B cell (primary cell): ENCODE data around the gene TMEM164.

ENCODE experiments used
- EZH2 ChIP-seq: IDR thresholded peaks from 2 replicates; pipeline ENCODE4 v1.6.1; 2012; ENCODE audit warnings: borderline replicate concordance, low read depth, mild to moderate bottlenecking, moderate library complexity, low read length; ENCODE audit not compliant: insufficient read depth, poor library complexity, severe bottlenecking
- TF ChIP-seq, protein P1 (sequence below): fragments of 200-600 bp; IDR thresholded peaks from one replicate; pipeline ENCODE4 v1.8.0; 2022; ENCODE audit warnings: antibody characterized with exemption, mild to moderate bottlenecking

DNA sequence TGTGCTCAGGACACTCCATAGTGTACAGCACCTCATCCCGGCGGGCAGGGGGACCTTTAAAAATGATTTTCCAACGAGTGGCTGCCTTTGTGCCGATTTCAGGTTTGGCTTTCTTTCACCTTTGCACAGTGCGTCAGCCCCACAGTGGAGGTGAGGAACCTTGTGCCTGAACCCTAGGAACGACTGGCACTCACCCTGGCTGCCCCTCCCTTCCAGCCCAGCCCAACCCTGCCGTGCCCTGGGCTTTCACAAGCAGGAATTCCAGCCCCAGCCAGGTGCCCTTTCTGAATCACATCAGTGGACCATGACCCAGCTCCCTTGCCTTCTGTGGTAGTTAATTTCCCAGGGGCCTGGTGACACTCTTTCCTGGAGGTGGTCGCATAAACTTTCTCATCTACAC is 1.3 kb downstream of the TMEM164 start:
- no peak for TF ChIP-seq EZH2
- TF ChIP-seq, protein P1, sequence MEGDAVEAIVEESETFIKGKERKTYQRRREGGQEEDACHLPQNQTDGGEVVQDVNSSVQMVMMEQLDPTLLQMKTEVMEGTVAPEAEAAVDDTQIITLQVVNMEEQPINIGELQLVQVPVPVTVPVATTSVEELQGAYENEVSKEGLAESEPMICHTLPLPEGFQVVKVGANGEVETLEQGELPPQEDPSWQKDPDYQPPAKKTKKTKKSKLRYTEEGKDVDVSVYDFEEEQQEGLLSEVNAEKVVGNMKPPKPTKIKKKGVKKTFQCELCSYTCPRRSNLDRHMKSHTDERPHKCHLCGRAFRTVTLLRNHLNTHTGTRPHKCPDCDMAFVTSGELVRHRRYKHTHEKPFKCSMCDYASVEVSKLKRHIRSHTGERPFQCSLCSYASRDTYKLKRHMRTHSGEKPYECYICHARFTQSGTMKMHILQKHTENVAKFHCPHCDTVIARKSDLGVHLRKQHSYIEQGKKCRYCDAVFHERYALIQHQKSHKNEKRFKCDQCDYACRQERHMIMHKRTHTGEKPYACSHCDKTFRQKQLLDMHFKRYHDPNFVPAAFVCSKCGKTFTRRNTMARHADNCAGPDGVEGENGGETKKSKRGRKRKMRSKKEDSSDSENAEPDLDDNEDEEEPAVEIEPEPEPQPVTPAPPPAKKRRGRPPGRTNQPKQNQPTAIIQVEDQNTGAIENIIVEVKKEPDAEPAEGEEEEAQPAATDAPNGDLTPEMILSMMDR, result no peak
